GM23338 (cell line): ENCODE measurements around the gene FHIT. TPM values are rescaled to one million over a fixed set of nuclear protein-coding genes. Genes with fewer than 3 reads are reported as not detected.

Experiments used
- ATAC-seq: fragments of 200-7000 bp; cut with Tn5 transposase; 3 replicates; pipeline ENCODE4 v1.9.1; 2020
- DNase-seq: peaks from one replicate; pipeline ENCODE4 v3.0.0-alpha.2; 2015; ENCODE audit warnings: low spot score
- H2AFZ ChIP-seq: fragments of 200-600 bp; sonication (generic); 2 replicates; pipeline ENCODE4 v1.8.0; 2016; ENCODE audit warnings: antibody characterized with exemption, mild to moderate bottlenecking, moderate library complexity
- H3F3A ChIP-seq: fragments of 200-600 bp; sonication (generic); replicated peaks from 2 replicates; pipeline ENCODE4 v1.8.0; 2017; ENCODE audit warnings: antibody characterized with exemption, mixed run types, low read depth
- H3K27ac ChIP-seq: fragments of 200-600 bp; sonication (generic); 2 replicates; pipeline ENCODE4 v1.6.1; 2016; ENCODE audit warnings: low read depth
- H3K27me3 ChIP-seq: fragments of 200-600 bp; sonication (generic); 2 replicates; pipeline ENCODE4 v1.8.0; 2016; ENCODE audit warnings: mild to moderate bottlenecking, mixed run types, moderate library complexity; ENCODE audit not compliant: insufficient read depth
- H3K36me3 ChIP-seq: fragments of 200-600 bp; sonication (generic); 2 replicates; pipeline ENCODE4 v1.8.0; 2016; ENCODE audit warnings: mild to moderate bottlenecking; ENCODE audit not compliant: insufficient read depth
- H3K4me1 ChIP-seq: fragments of 200-600 bp; sonication (generic); 2 replicates; pipeline ENCODE4 v1.8.0; 2016; ENCODE audit warnings: mild to moderate bottlenecking, moderate library complexity; ENCODE audit not compliant: insufficient read depth
- H3K4me2 ChIP-seq: fragments of 200-600 bp; sonication (generic); 2 replicates; pipeline ENCODE4 v1.7.1; 2017; ENCODE audit warnings: mixed run types
- H3K4me3 ChIP-seq: fragments of 200-600 bp; sonication (generic); 2 replicates; pipeline ENCODE4 v1.6.1; 2016; ENCODE audit warnings: mixed run types
- H3K79me2 ChIP-seq: fragments of 200-600 bp; sonication (generic); replicated peaks from 2 replicates; pipeline ENCODE4 v1.8.0; 2017; ENCODE audit warnings: mild to moderate bottlenecking; ENCODE audit not compliant: insufficient read depth
- H3K9me2 ChIP-seq: fragments of 200-600 bp; sonication (generic); 2 replicates; pipeline ENCODE4 v1.8.0; 2017; ENCODE audit not compliant: insufficient read depth
- H4K20me1 ChIP-seq: fragments of 200-600 bp; sonication (generic); replicated peaks from 2 replicates; pipeline ENCODE4 v1.8.0; 2017; ENCODE audit warnings: mild to moderate bottlenecking; ENCODE audit not compliant: insufficient read depth
- H3K27ac Mint-ChIP-seq: 2 replicates; pipeline ENCODE4 v1.8.0; 2020; ENCODE audit warnings: inconsistent platforms, mild to moderate bottlenecking, moderate library complexity, mixed read lengths
- H3K27me3 Mint-ChIP-seq: 3 replicates; pipeline ENCODE4 v1.8.0; 2022; ENCODE audit warnings: low read depth, mild to moderate bottlenecking, moderate library complexity, mixed read lengths, inconsistent platforms; ENCODE audit not compliant: insufficient read depth, poor library complexity
- H3K36me3 Mint-ChIP-seq: 3 replicates; pipeline ENCODE4 v1.8.0; 2021; ENCODE audit warnings: low read depth, mild to moderate bottlenecking, inconsistent platforms, moderate library complexity, mixed read lengths
- H3K4me1 Mint-ChIP-seq: 3 replicates; pipeline ENCODE4 v1.8.0; 2020; ENCODE audit warnings: mild to moderate bottlenecking, inconsistent platforms, mixed read lengths
- H3K4me3 Mint-ChIP-seq: 3 replicates; pipeline ENCODE4 v1.8.0; 2021; ENCODE audit warnings: moderate library complexity, mild to moderate bottlenecking, inconsistent platforms, mixed read lengths
- H3K9me3 Mint-ChIP-seq: 3 replicates; pipeline ENCODE4 v1.8.0; 2020; ENCODE audit warnings: moderate library complexity, mild to moderate bottlenecking, inconsistent platforms, mixed read lengths
- CREB1 ChIP-seq: fragments of 250-450 bp; sonication (Bioruptor Pico); IDR thresholded peaks from 2 replicates; pipeline ENCODE4 v1.5.0; 2020; ENCODE audit warnings: low read depth, mild to moderate bottlenecking, moderate library complexity
- CTCF ChIP-seq, 2 experiments: fragments of 200-600 bp in 1 of 2; sonication (generic) in 1 of 2; conservative IDR thresholded peaks; 2 replicates each; pipeline versions ENCODE4 v1.5.1 to v1.6.1; 2016 to 2017; ENCODE audit warnings: antibody characterized with exemption in 2 of 2, low read depth in 2 of 2, mild to moderate bottlenecking in 2 of 2, moderate library complexity in 1 of 2
- ETS1 ChIP-seq: IDR thresholded peaks from 2 replicates; pipeline ENCODE4 v1.6.1; 2016; ENCODE audit warnings: antibody characterized with exemption
- EZH2 ChIP-seq: fragments of 200-600 bp; sonication (generic); IDR thresholded peaks from one replicate; pipeline ENCODE4 v1.8.0; 2017; ENCODE audit warnings: antibody characterized with exemption, mild to moderate bottlenecking, low read depth; ENCODE audit not compliant: unreplicated experiment
- EZH2phosphoT487 ChIP-seq: fragments of 200-600 bp; sonication (generic); IDR thresholded peaks from one replicate; pipeline ENCODE4 v1.8.1; 2018; ENCODE audit warnings: antibody characterized with exemption; ENCODE audit not compliant: unreplicated experiment
- JUNB ChIP-seq: IDR thresholded peaks from one replicate; pipeline ENCODE4 v1.6.1; 2016; ENCODE audit warnings: antibody characterized with exemption; ENCODE audit not compliant: unreplicated experiment
- NANOG ChIP-seq: IDR thresholded peaks from 2 replicates; pipeline ENCODE4 v1.6.1; 2016; ENCODE audit warnings: antibody characterized with exemption, borderline replicate concordance
- POLR2AphosphoS5 ChIP-seq: IDR thresholded peaks from 2 replicates; pipeline ENCODE4 v1.6.1; 2016; ENCODE audit warnings: antibody characterized with exemption, low read depth
- REST ChIP-seq: IDR thresholded peaks from one replicate; pipeline ENCODE4 v1.6.1; 2018; ENCODE audit warnings: antibody characterized with exemption; ENCODE audit not compliant: unreplicated experiment
- STAT1 ChIP-seq: IDR thresholded peaks from one replicate; pipeline ENCODE4 v1.6.1; 2016; ENCODE audit warnings: antibody characterized with exemption; ENCODE audit not compliant: unreplicated experiment
- ZNF114 ChIP-seq: fragments of 250-450 bp; sonication (Bioruptor Pico); IDR thresholded peaks from 2 replicates; pipeline ENCODE4 v1.5.0; 2020; ENCODE audit warnings: mild to moderate bottlenecking, moderate library complexity
- ZNF331 ChIP-seq: fragments of 250-450 bp; sonication (Bioruptor Pico); IDR thresholded peaks from 2 replicates; pipeline ENCODE4 v1.5.0; 2020; ENCODE audit warnings: low read depth, mild to moderate bottlenecking, moderate library complexity
- polyA plus RNA-seq: library from polyadenylated mRNA; unstranded; fragments of >200 nt; fragmentation: Nextera tagmentation; extraction: Ambion mirVana; gene quantifications from 2 replicates; pipeline ENCODE4 v1.2.1, GENCODE V29; 2016
- total RNA-seq: library from RNA; depleted of rRNA; stranded (reverse); fragments of >200 nt; shearing (Covaris generic); gene quantifications from 2 replicates; pipeline ENCODE4 v1.2.3, GENCODE V29; 2014

The FHIT gene
- total and polyA plus RNA-seq, 2 experiments from 2014 or later: 3.0 to 8.3 TPM

- TF ChIP-seq REST (no peak), STAT1 (no peak), CREB1 (CRISPR knock-in tag) (no peak), POLR2AphosphoS5 (no peak), ETS1 (no peak), EZH2 (no peak), NANOG (no peak)
These were observed 1033.9 kb downstream of the FHIT start (continued) for GRCh38 chr3:60217156-60217911.

- H3F3A ChIP-seq: no peaks in the 10 kb centered on the region
- Mint-ChIP-seq H3K27ac (no peak overlapping the region; the same call in 1 of the 2 replicates), H3K36me3 (no peaks in the 10 kb centered on the region), H3K4me1 (peaks cover 6% of the 10 kb centered on the region), H3K9me3 (no peaks in the 10 kb centered on the region), H3K4me3 (no peak overlapping the region), H3K27me3 (peaks cover 2% of the 10 kb centered on the region)
- H3K36me3 ChIP-seq: no peaks in the 10 kb centered on the region
- no peak overlapping the region for H3K4me2 ChIP-seq
- no peaks in the 10 kb centered on the region for H3K27me3 ChIP-seq
- H2AFZ ChIP-seq: no peak overlapping the region
- no peaks in the 10 kb centered on the region for H4K20me1 ChIP-seq
- no peaks in the 10 kb centered on the region for H3K79me2 ChIP-seq
- ATAC-seq (no peak), DNase-seq (no peak)
- no peaks in the 10 kb centered on the region for H3K9me2 ChIP-seq
- no peak overlapping the region for H3K27ac ChIP-seq
- H3K4me3 ChIP-seq: no peak overlapping the region
- no peaks in the 10 kb centered on the region for H3K4me1 ChIP-seq
- TF ChIP-seq REST: no peak
- no peak for TF ChIP-seq JUNB
- TF ChIP-seq CREB1 (CRISPR knock-in tag): no peak
- no peak for TF ChIP-seq EZH2phosphoT487
- no peak for TF ChIP-seq ZNF114
- no peak for TF ChIP-seq ZNF331 (CRISPR knock-in tag)
- no peak for TF ChIP-seq POLR2AphosphoS5
- TF ChIP-seq ETS1: no peak
- no peak for TF ChIP-seq CTCF (conservative IDR thresholded peaks at IDR 0.05; ENCODE audit: low read depth in 2 of 2)
These were observed 1034.7 kb downstream of the FHIT start for GRCh38 chr3:60216462-60217075.
